ENCODE data around the gene CDC37L1. TPM values are rescaled to one million over a fixed set of nuclear protein-coding genes. Genes with fewer than 3 reads are reported as not detected.

The CDC37L1 gene
- total RNA-seq, result 19.5 and 28.3 TPM in 2 replicates

GRCh38 chr9:4679268-4680172 is at the start of gene CDC37L1:
Gene CDC37L1, plus strand, starts transcription at chr9:4679569. Its CDS starts 199 bp downstream, at chr9:4679768.

DNA sequence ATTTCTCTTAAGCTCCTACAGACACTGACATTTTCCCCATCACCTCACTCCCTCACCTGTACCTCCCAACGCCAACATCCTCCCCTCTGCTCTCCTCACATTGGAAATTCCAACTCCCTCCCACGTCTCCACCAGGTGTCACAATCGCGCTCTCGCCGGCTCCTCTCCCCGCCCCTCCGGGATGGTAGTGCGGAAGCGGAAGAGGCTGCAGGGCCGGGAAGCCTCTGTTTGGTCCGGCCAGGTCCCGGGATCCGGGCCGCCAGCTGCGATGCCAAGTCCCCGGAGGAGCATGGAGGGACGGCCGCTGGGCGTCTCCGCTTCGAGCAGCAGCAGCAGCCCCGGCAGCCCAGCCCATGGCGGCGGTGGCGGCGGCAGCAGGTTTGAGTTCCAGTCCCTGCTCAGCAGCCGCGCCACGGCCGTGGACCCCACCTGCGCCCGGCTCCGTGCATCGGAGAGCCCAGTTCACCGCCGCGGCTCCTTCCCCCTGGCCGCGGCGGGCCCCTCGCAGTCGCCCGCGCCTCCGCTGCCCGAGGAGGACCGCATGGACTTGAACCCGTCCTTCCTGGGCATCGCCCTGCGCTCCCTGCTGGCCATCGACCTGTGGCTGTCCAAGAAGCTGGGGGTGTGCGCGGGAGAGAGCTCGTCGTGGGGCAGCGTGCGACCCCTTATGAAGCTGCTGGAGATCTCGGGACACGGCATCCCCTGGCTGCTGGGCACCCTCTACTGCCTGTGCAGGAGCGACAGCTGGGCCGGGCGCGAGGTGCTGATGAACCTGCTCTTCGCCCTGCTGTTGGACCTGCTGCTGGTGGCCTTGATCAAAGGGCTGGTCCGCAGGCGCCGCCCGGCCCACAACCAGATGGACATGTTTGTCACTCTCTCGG is 17.0 kb upstream of the CDC37L1 start, which contains the start of gene PLPP6:
Gene PLPP6, plus strand, starts transcription at position 187 of the 881 bp plus-strand sequence. Its CDS starts 82 bp downstream, at position 269.

GRCh38 chr9:4666042-4666699 is 13.2 kb upstream of the CDC37L1 start, which contains the start of gene SPATA6L:
Gene SPATA6L, minus strand, starts transcription at chr9:4666480. Its CDS starts 230 bp downstream, at chr9:4666250.

GRCh38 chr9:4740638-4741364 is 61.4 kb downstream of the CDC37L1 start, which contains the start of gene AK3:
Gene AK3, minus strand, starts transcription at chr9:4741202. Its CDS starts 115 bp downstream, at chr9:4741087.

Other genes starting within 250 kb of the CDC37L1 start
- 2.0 and 3.2 TPM in 2 replicates for gene SLC1A1, start 189.1 kb upstream of the CDC37L1 start, total RNA-seq
- gene PLPP6, start 17.3 kb upstream of the CDC37L1 start, total RNA-seq, result 8.1 and 12.2 TPM in 2 replicates
- gene SPATA6L, start 13.1 kb upstream of the CDC37L1 start, total RNA-seq, result 0.86 TPM in 1 of 2 replicates, not detected in the other
- 43.8 and 61.1 TPM in 2 replicates for gene AK3, start 61.6 kb downstream of the CDC37L1 start, total RNA-seq
- 8.1 and 8.5 TPM in 2 replicates for gene RCL1, start 113.4 kb downstream of the CDC37L1 start, total RNA-seq

All from myometrial cell (primary cell).